ENCODE data around the gene NBPF12.
"Not testable (repeated sequence)": the region's sequence is repeated elsewhere in the genome, so short reads cannot be mapped to it uniquely, and the experiment has no call there.

Gene NBPF12

GRCh38 chr1:146987502-146987901, 49.4 kb downstream of the NBPF12 start:
- DNase-seq = not testable (repeated sequence)

DNA sequence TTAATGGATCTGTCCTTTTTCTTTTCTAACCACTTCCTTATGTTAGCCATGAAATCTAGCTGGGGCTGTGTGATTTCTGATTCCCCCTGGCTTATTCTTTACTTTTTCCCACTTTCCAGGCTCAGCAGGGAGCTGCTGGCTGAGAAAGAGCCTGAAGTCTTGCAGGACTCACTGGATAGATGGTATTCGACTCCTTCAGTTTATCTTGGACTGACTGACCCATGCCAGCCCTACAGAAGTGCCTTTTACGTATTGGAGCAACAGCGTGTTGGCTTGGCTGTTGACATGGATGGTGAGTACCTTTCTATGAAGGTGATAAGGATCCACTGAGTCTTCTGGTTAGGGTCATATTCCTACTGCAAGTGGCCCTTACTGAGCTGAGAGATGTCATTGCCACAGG, 51.3 kb downstream of the NBPF12 start:
- DNase-seq = not testable (repeated sequence)

- not testable (repeated sequence) for DNase-seq
These were observed 70.4 kb downstream of the NBPF12 start for GRCh38 chr1:147008495-147008894.

- not testable (repeated sequence) for DNase-seq
These were observed 88.9 kb downstream of the NBPF12 start for GRCh38 chr1:147026975-147027374.

DNA sequence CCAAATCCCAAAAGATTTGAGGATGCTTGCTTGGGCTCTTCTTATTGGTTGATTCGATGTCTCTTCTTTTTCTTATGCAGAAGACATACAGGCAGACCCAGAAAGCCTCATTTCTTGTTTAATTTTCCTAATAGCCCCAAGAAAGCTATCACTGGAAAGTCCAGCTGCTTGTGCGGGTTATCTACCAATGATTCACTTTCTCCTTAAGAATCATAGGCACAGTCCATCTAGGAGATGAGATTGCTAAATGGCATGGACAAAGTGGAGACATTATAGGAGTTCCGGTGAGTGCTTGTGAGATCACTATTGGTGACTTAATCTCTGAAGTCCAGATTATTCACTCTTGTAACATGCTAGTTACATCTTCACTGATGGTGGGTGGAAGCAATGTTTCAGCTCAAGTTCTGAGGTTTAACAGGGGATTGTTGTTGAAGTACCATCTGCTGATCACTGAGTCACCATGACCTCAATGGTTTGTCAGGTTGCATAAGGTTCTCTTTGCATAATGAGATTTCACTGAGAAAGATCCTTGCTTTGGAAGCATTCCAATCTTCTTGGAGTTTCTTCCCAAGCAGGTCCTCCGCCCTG, 92.0 kb downstream of the NBPF12 start:
- not testable (repeated sequence) for DNase-seq

DNA sequence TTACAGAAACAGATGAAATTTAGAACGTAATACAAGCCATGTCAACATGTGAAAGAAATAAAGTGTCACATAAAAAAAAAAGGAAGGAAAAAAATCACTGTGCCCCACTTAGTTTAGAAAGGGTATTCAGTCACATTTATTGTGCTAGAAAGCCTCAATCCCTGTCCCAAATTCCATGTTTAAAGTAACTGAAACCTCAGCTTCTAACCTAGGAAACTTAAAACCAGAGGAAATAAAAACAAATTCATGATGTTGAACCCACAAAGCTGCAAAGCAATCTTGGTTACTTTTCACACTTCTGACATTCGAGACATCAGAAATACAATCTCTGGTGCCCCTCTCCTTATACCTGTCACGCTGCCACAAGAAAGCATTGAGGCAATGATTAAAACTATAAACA, 101.8 kb downstream of the NBPF12 start:
- no peak for DNase-seq

DNA sequence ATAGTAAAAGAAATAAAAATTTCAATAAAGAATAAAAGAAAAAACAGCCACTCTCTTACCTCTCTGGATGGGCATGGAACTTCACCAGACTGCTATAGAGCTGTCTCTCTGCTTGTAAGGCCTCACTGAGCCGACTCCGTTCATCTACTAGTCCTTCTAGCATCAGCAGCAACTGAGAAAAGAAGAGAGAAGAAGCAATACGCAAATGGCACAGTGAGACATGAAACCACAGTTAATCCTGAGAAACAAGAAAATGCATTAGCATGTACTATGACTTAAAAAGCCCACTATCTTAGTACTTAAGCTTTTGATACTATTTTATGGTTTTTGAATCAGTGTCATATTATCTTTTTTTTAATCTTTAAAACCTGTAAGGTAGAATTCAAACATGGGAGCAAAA, 104.8 kb downstream of the NBPF12 start:
- not testable (repeated sequence) for DNase-seq

- DNase-seq = not testable (repeated sequence)
These were observed 106.4 kb downstream of the NBPF12 start for GRCh38 chr1:147044511-147044910.
